H1 (cell line): ENCODE measurements around the gene SLC9A5. TPM values are rescaled to one million over a fixed set of nuclear protein-coding genes. Genes with fewer than 3 reads are reported as not detected.

Source experiments
- CTCF ChIA-PET: fragments of 300-600 bp; sonication (Branson Sonifier 250); formaldehyde crosslinking; loops from one replicate; lab custom pipeline; 2021; ENCODE audit not compliant: partially characterized antibody; lab: Charles Lee
- POLR2A ChIA-PET: fragments of 300-600 bp; sonication (Branson Sonifier 250); formaldehyde crosslinking; loops from one replicate; lab custom pipeline; 2021; ENCODE audit warnings: inconsistent platforms; ENCODE audit not compliant: partially characterized antibody; lab: Charles Lee
- DNase-seq, 2 experiments: peaks; one replicate each; pipeline versions ENCODE4 v3.0.0 to v3.0.0-alpha.2; 2010 to 2022; ENCODE audit warnings: low spot score in 2 of 2, low read depth in 1 of 2, mixed read lengths in 1 of 2
- FAIRE-seq: peaks from 2 replicates; lab custom pipeline; 2011; peaks lifted over from hg19 to GRCh38; lab: Jason Lieb, UNC
- H2AFZ ChIP-seq: 2 replicates; pipeline ENCODE4 v1.8.1; 2012; ENCODE audit warnings: low read length, inconsistent platforms
- H2AK5ac ChIP-seq: 2 replicates; pipeline ENCODE4 v1.6.1; 2013; ENCODE audit warnings: low read depth, low read length
- H2BK120ac ChIP-seq: replicated peaks from 2 replicates; pipeline ENCODE3; 2013; ENCODE audit warnings: low read depth, low read length, inconsistent platforms
- H2BK12ac ChIP-seq: 2 replicates; pipeline ENCODE4 v1.6.1; 2013; ENCODE audit warnings: low read depth, low read length
- H2BK15ac ChIP-seq: 2 replicates; pipeline ENCODE4 v1.6.1; 2013; ENCODE audit warnings: low read length
- H2BK20ac ChIP-seq: 2 replicates; pipeline ENCODE4 v1.6.1; 2013; ENCODE audit warnings: low read length
- H2BK5ac ChIP-seq: 2 replicates; pipeline ENCODE4 v1.6.1; 2013; ENCODE audit warnings: low read depth, low read length
- H3K14ac ChIP-seq: 2 replicates; pipeline ENCODE4 v1.6.1; 2013; ENCODE audit warnings: inconsistent platforms; ENCODE audit not compliant: insufficient read length
- H3K18ac ChIP-seq: 2 replicates; pipeline ENCODE4 v1.6.1; 2013; ENCODE audit warnings: low read length; ENCODE audit errors: extremely low read depth
- H3K23ac ChIP-seq: 2 replicates; pipeline ENCODE4 v1.6.1; 2013; ENCODE audit warnings: inconsistent platforms; ENCODE audit not compliant: insufficient read length
- H3K23me2 ChIP-seq: 2 replicates; pipeline ENCODE4 v1.6.1; 2013; ENCODE audit warnings: low read depth, low read length
- H3K27ac ChIP-seq: 2 replicates; pipeline ENCODE4 v1.6.1; 2011; ENCODE audit warnings: low read depth, low read length, inconsistent platforms
- H3K27me3 ChIP-seq, 4 experiments: replicated peaks in 1 of 4; 1 replicate in 1 of 4; 2 replicates in 3 of 4; pipeline versions ENCODE4 v1.6.1 to v1.8.1; 2011 to 2013; ENCODE audit warnings: low read length in 3 of 4, mild to moderate bottlenecking in 3 of 4, inconsistent platforms in 2 of 4, mixed read lengths in 2 of 4, moderate library complexity in 1 of 4; ENCODE audit not compliant: control insufficient read depth in 3 of 4, insufficient read depth in 3 of 4; ENCODE audit errors: extremely low read depth in 1 of 4
- H3K36me3 ChIP-seq, 4 experiments: 2 replicates each; pipeline versions ENCODE4 v1.6.1 to v1.8.1; 2011 to 2013; ENCODE audit warnings: mild to moderate bottlenecking in 4 of 4, low read length in 3 of 4, moderate library complexity in 2 of 4, control low read depth in 1 of 4, inconsistent platforms in 1 of 4; ENCODE audit not compliant: insufficient read depth in 4 of 4, control insufficient read depth in 2 of 4
- H3K4ac ChIP-seq: replicated peaks from 2 replicates; pipeline ENCODE3; 2013; ENCODE audit warnings: low read length, low read depth, mixed read lengths, inconsistent platforms; ENCODE audit not compliant: insufficient read length
- H3K4me1 ChIP-seq, 4 experiments: replicated peaks in 1 of 4; 1 replicate in 1 of 4; 2 replicates in 3 of 4; pipeline versions ENCODE4 v1.6.1 to v1.8.1; 2011 to 2013; ENCODE audit warnings: low read length in 3 of 4, inconsistent platforms in 2 of 4, mixed read lengths in 1 of 4; ENCODE audit not compliant: insufficient read depth in 4 of 4, control insufficient read depth in 3 of 4
- H3K4me2 ChIP-seq, 2 experiments: 2 replicates each; pipeline versions ENCODE4 v1.6.1 to v1.8.1; 2011 to 2013; ENCODE audit warnings: low read depth in 2 of 2, low read length in 2 of 2, control low read depth in 1 of 2, inconsistent platforms in 1 of 2, mild to moderate bottlenecking in 1 of 2; ENCODE audit not compliant: insufficient read depth in 1 of 2
- H3K4me3 ChIP-seq, 4 experiments: fragments of 200-600, 300-600 bp in 1 of 4; sonication (generic), shearing (Covaris generic), sonication (Bioruptor Twin) in 1 of 4; 2 replicates each; pipeline versions ENCODE4 v1.5.1 to v1.8.1; 2011 to 2016; ENCODE audit warnings: low read length in 4 of 4, low read depth in 3 of 4, control low read depth in 2 of 4, inconsistent platforms in 2 of 4, mild to moderate bottlenecking in 2 of 4, mixed read lengths in 1 of 4, moderate library complexity in 1 of 4; ENCODE audit not compliant: insufficient read depth in 2 of 4; ENCODE audit errors: extremely low read depth in 1 of 4
- H3K56ac ChIP-seq: replicated peaks from 2 replicates; pipeline ENCODE3; 2013; ENCODE audit warnings: low read depth, mild to moderate bottlenecking, mixed read lengths, low read length, inconsistent platforms; ENCODE audit not compliant: insufficient read length
- H3K79me1 ChIP-seq: 2 replicates; pipeline ENCODE4 v1.6.1; 2013; ENCODE audit warnings: low read depth, low read length, control low read depth
- H3K79me2 ChIP-seq, 2 experiments: 2 replicates each; pipeline versions ENCODE4 v1.6.1 to v1.8.1; 2012 to 2013; ENCODE audit warnings: low read length in 2 of 2, mild to moderate bottlenecking in 2 of 2, inconsistent platforms in 1 of 2; ENCODE audit not compliant: insufficient read depth in 2 of 2, control insufficient read depth in 1 of 2
- H3K9ac ChIP-seq, 4 experiments: replicated peaks in 1 of 4; 1 replicate in 1 of 4; 2 replicates in 3 of 4; pipeline versions ENCODE4 v1.6.1 to v1.8.1; 2011 to 2013; ENCODE audit warnings: low read depth in 3 of 4, low read length in 3 of 4, control low read depth in 2 of 4, mild to moderate bottlenecking in 2 of 4, moderate library complexity in 2 of 4, inconsistent platforms in 1 of 4; ENCODE audit errors: extremely low read depth in 1 of 4
- H3K9me3 ChIP-seq, 2 experiments: 2 replicates each; pipeline versions ENCODE4 v1.6.1 to v1.8.1; 2012 to 2013; ENCODE audit warnings: mild to moderate bottlenecking in 2 of 2, moderate library complexity in 2 of 2, control low read depth in 1 of 2, inconsistent platforms in 1 of 2, low read depth in 1 of 2, low read length in 1 of 2, mixed read lengths in 1 of 2; ENCODE audit not compliant: insufficient read depth in 2 of 2
- H4K20me1 ChIP-seq, 2 experiments: replicated peaks in 1 of 2; 2 replicates each; pipeline versions ENCODE3 to v1.8.1; 2011 to 2013; ENCODE audit warnings: inconsistent platforms in 2 of 2, low read length in 2 of 2, mild to moderate bottlenecking in 1 of 2; ENCODE audit not compliant: insufficient read depth in 2 of 2, control insufficient read depth in 1 of 2
- H4K5ac ChIP-seq: 2 replicates; pipeline ENCODE4 v1.6.1; 2013; ENCODE audit warnings: low read length, low read depth, mixed read lengths, inconsistent platforms; ENCODE audit not compliant: insufficient read length
- H4K8ac ChIP-seq: 2 replicates; pipeline ENCODE4 v1.8.0; 2013; ENCODE audit warnings: mild to moderate bottlenecking, moderate library complexity, low read length, inconsistent platforms; ENCODE audit not compliant: insufficient read depth; ENCODE audit errors: extremely low read depth
- H4K91ac ChIP-seq: replicated peaks from 2 replicates; pipeline ENCODE3; 2013; ENCODE audit warnings: low read length, mixed read lengths, inconsistent platforms; ENCODE audit not compliant: insufficient read length
- ASH2L ChIP-seq: fragments of 200-600, 300-600 bp; sonication (generic); IDR thresholded peaks from one replicate; pipeline ENCODE4 v1.7.1; 2017; ENCODE audit warnings: low read length
- ATF3 ChIP-seq: IDR thresholded peaks from 2 replicates; pipeline ENCODE4 v1.6.1; 2011; ENCODE audit warnings: low read depth, mild to moderate bottlenecking, low read length; ENCODE audit not compliant: insufficient read depth
- BACH1 ChIP-seq: IDR thresholded peaks from 2 replicates; pipeline ENCODE4 v1.6.1; 2012; ENCODE audit warnings: low read length, improper control_type of control experiment
- E2F6 ChIP-seq: IDR thresholded peaks from 2 replicates; pipeline ENCODE4 v1.6.1; 2012; ENCODE audit warnings: inconsistent platforms
- EGR1 ChIP-seq: IDR thresholded peaks from 2 replicates; pipeline ENCODE4 v1.6.1; 2011; ENCODE audit warnings: low read depth, low read length, borderline replicate concordance
- EP300 ChIP-seq, 2 experiments: IDR thresholded peaks; 1 replicate in 1 of 2; 2 replicates in 1 of 2; pipeline ENCODE4 v1.6.1; 2011 to 2012; ENCODE audit warnings: low read depth in 2 of 2, low read length in 2 of 2, mild to moderate bottlenecking in 2 of 2, borderline replicate concordance in 1 of 2, inconsistent platforms in 1 of 2, moderate library complexity in 1 of 2
- GTF2F1 ChIP-seq: IDR thresholded peaks from 2 replicates; pipeline ENCODE4 v1.6.1; 2012; ENCODE audit warnings: low read depth, low read length, improper control_type of control experiment, borderline replicate concordance
- HDAC6 ChIP-seq: IDR thresholded peaks from one replicate; pipeline ENCODE4 v1.7.1; 2012; ENCODE audit warnings: low read depth, mild to moderate bottlenecking, inconsistent platforms, low read length, moderate library complexity
- PHF8 ChIP-seq: fragments of 200-600 bp; sonication (generic); conservative IDR thresholded peaks from 2 replicates; pipeline ENCODE4 v1.7.1; 2012; ENCODE audit warnings: low read depth, mild to moderate bottlenecking, inconsistent platforms, low read length, moderate library complexity
- POU5F1 ChIP-seq: IDR thresholded peaks from 2 replicates; pipeline ENCODE4 v1.6.1; 2011; ENCODE audit warnings: low read depth, mild to moderate bottlenecking, low read length, moderate library complexity
- RBBP5 ChIP-seq: IDR thresholded peaks from 2 replicates; pipeline ENCODE4 v1.7.1; 2012; ENCODE audit warnings: low read depth, mild to moderate bottlenecking, inconsistent platforms, low read length, moderate library complexity, borderline replicate concordance
- SIX5 ChIP-seq: IDR thresholded peaks from 2 replicates; pipeline ENCODE4 v1.6.1; 2011; ENCODE audit warnings: mild to moderate bottlenecking, low read depth, low read length
- SUZ12 ChIP-seq: fragments of 200-600 bp; sonication (generic); IDR thresholded peaks from 2 replicates; pipeline ENCODE4 v1.6.1; 2012; ENCODE audit warnings: mild to moderate bottlenecking, inconsistent platforms, low read length, moderate library complexity, mixed read lengths
- WGBS, 2 experiments: shearing (Covaris generic) in 1 of 2; methylation state at CpG; one replicate each; pipeline versions ENCODE4 v1.1.6 to v1.1.7; 2013 to 2015; ENCODE audit warnings: low lambda C conversion rate in 2 of 2, mixed read lengths in 2 of 2, inconsistent platforms in 1 of 2, low coverage in 1 of 2, missing lambda C conversion rate in 1 of 2; ENCODE audit not compliant: insufficient replicate concordance in 2 of 2, insufficient coverage in 1 of 2, insufficient read length in 1 of 2; ENCODE audit errors: extremely low coverage in 1 of 2, missing lambda C conversion rate in 1 of 2; 5-methylcytosine and 5-hydroxymethylcytosine counted together
- polyA plus RNA-seq, 7 experiments: library from polyadenylated mRNA; depleted of rRNA in 3 of 7; stranded (reverse) in 5 of 7; unstranded in 2 of 7; fragments of >200 nt in 5 of 7; fragments of 200-250 nt in 2 of 7; gene quantifications; 1 replicate in 5 of 7; 2 replicates in 1 of 7; 4 replicates in 1 of 7; pipeline versions ENCODE4 v1.2.1 to v1.2.3, GENCODE V29; 2011 to 2013; ENCODE audit warnings: missing spikeins in 2 of 7, mixed read lengths in 2 of 7
- total RNA-seq: library from RNA; stranded (reverse); fragmentation: NEBNext Ultra II Directional; extraction: Animal tissue kit (Norgen Biotek cat#: 25700); gene quantifications from 2 replicates; pipeline ENCODE4 v1.2.1, GENCODE V29; 2021

Gene SLC9A5
- total and polyA plus RNA-seq, 2 of the 8 experiments (the other 6 are each of a cell fraction or from before 2014, with no cell fraction given): 7.9 to 8.6 TPM

GRCh38 chr16:67233596-67233995 lies 15.2 kb upstream of the SLC9A5 start:
- no peaks in the 10 kb centered on the region for H3K23me2 ChIP-seq
- H3K4ac ChIP-seq: no peak overlapping the region
- H2BK120ac ChIP-seq: no peak overlapping the region
- no peak overlapping the region for H2BK5ac ChIP-seq
- H3K27ac ChIP-seq: no peak overlapping the region
- ChIA-PET POLR2A (interaction anchor here (0.7 to 11.2 kb wide), 3 partner anchors 13 to 188 kb away, joined by 3 to 111 read pairs (median 3); partner anchors contain the start of genes FHOD1 and SLC9A5), CTCF (interaction anchor here (0.6 to 2.0 kb wide), 6 partner anchors 13 to 265 kb away, joined by 3 to 5 read pairs (median 4); partner anchors contain the start of gene ELMO3)
- H2BK20ac ChIP-seq: no peak overlapping the region
- 91% methylated on average over 6 of the region's 7 CpGs; no CpG with 5 or more reads in 1 of the 2 experiments for WGBS, 2 experiments
- H2AK5ac ChIP-seq: no peak overlapping the region
- peaks cover 21 to 51% (median 42%) of the 10 kb centered on the region in 4 experiments; a peak in 7 of 8 replicates for H3K36me3 ChIP-seq
- H3K4me3 ChIP-seq: no peak overlapping the region
- no peak for DNase-seq
- no peaks in the 10 kb centered on the region for H3K9me3 ChIP-seq
- no peak overlapping the region for H4K5ac ChIP-seq
- H3K56ac ChIP-seq: no peak overlapping the region
- H3K4me2 ChIP-seq: no peak overlapping the region
- no peak overlapping the region for H2AFZ ChIP-seq
- no peak overlapping the region for H2BK15ac ChIP-seq
- no peak overlapping the region for H3K18ac ChIP-seq
- H2BK12ac ChIP-seq: no peak overlapping the region
- H3K4me1 ChIP-seq: no peaks in the 10 kb centered on the region; a peak in 2 of 7 replicates
- no peak overlapping the region for H3K14ac ChIP-seq
- H3K79me1 ChIP-seq: peaks cover 3% of the 10 kb centered on the region
- H4K8ac ChIP-seq: no peak overlapping the region
- H4K20me1 ChIP-seq: peaks cover 0 to 19% of the 10 kb centered on the region in 2 experiments
- H3K23ac ChIP-seq: no peak overlapping the region
- no peak overlapping the region for H3K9ac ChIP-seq
- H4K91ac ChIP-seq: no peak overlapping the region
- no peaks in the 10 kb centered on the region for H3K27me3 ChIP-seq
- no peaks in the 10 kb centered on the region for H3K79me2 ChIP-seq
- no peak for FAIRE-seq
- TF ChIP-seq ATF3 (no peak), EP300 (IDR thresholded peaks at IDR 0.05; ENCODE audit: borderline replicate concordance in 1 of 2, low read depth in 2 of 2, low read length in 2 of 2) (no peak), GTF2F1 (no peak), RBBP5 (no peak), POU5F1 (no peak), SUZ12 (no peak), EGR1 (no peak), ASH2L (no peak), BACH1 (no peak), PHF8 (no peak), SIX5 (no peak), E2F6 (no peak), HDAC6 (no peak)
